GM19351 (cell line): ENCODE results near the gene PDE6H.

ENCODE experiments used
- ATAC-seq: cut with Tn5 transposase; IDR thresholded peaks from one replicate; pipeline ENCODE4 v1.9.1; 2021; ENCODE audit warnings: mild to moderate bottlenecking, moderate library complexity; ENCODE audit not compliant: unreplicated experiment

Gene PDE6H

DNA sequence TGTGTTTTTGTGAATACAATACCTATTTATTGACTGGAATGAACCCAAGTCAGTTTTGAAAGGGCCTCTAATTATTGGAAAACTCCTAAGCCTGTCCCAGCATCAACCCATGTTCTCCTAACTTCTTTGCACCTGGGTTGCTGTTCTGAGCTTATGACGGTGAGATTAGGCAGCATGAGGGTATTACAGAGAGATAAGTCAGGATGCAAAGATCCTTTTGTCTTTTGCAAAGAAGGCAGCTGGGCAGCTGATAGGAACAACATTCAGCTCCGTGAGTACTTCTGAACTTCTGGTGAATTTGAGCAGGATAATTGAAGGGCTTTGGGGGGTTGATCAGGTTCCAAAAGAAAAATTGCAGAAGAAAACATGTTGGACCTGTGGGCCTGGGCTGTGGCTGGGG, at the start of gene PDE6H:
Gene PDE6H (plus strand): TSS at position 227 of the 400 bp plus-strand sequence. CDS start 4,971 bp downstream, outside the sequence.
- ATAC-seq = no peak

DNA sequence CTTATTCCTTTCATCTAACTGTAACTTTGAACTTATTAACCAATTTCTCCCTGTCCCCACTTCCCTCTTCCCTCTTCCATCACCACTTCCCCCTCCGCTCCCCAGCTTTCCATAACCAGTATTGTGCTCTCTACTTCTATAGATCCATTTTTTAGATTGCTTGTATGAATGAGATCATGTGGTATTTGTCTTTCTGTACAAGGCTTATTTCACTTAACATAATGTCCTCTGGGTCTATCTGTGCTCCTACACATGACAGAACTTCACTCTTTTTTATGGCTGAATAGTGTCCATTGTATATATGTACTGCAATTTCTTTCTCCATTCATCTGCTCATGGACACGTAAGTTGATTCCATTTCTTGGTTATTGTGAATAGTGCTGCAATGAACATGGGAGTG, 48.9 kb upstream of the PDE6H start:
- no peak for ATAC-seq

DNA sequence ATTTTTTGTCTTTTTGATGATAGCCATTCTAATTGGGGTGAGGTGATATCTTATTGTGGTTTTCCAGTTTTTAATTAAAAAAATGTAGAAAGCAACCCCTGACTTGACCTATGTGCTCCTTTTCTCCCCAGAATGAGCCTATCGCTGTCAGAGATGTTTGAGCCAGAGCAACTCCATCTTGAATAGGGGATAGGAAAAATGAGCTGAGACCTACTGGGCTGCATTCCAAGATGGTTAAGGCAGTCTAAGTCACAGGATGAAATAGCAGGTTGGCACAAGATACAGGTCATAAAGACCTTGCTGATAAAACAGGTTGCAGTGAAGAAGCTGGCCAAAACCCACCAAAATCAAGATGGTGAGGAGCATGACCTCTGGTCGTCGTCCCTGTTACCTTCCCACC, 48.3 kb upstream of the PDE6H start:
- ATAC-seq = no peak

DNA sequence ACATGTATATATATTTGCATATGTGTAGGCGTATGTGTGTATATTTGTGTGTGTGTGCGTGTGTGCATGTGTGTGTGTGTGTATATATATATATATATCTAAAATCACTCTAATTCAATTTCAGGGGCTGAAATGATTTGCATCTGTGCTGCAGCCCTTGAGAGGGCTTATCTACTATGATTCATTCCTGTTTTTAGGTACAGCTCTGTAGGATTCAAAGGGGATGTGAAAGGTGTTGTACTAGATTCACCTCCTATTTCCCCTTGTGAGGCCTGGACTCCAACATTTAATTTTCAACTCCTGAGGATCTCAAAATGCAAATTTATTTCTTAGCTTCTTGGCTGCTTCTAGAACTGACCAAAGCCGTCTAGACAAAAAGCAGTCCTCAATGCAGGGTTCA, 45.6 kb upstream of the PDE6H start:
- ATAC-seq = no peak

DNA sequence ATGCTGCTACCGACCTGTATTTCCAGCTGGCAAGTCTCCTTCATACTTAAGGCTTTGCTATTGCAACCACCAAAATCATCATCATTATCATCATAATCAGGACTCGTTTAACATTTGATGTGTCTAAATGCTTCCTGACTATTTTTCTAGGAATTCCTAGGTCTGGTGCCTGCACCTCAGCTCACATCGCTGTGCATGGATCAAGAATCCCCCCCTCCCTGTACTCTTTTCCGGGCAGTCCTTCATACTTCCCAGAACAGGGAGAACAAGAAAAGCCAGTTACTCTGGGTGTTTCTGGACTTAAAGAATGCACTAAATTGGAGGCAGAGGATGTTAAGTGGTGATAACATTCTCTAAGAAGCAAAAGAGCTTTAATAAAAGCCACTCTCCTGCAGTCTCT, 43.9 kb upstream of the PDE6H start:
- no peak for ATAC-seq

DNA sequence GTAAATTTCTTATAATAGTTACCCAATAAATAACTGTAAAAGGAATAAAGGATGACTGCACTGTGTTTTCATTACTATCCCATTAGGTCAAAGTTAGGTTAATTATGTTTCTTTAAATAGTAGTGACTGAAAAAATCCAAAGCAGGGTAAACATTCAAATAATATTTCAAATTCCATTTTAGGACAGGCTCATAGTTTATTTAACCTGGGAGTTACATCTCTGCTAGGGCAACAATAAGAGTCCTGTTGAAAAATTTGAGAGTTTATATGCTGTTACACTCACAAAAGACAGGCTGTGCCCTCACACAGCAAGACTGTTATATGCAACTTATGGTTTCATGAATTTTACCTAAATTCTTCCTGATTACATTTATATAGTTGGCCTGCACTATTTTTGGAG, 42.5 kb upstream of the PDE6H start:
- ATAC-seq = no peak

DNA sequence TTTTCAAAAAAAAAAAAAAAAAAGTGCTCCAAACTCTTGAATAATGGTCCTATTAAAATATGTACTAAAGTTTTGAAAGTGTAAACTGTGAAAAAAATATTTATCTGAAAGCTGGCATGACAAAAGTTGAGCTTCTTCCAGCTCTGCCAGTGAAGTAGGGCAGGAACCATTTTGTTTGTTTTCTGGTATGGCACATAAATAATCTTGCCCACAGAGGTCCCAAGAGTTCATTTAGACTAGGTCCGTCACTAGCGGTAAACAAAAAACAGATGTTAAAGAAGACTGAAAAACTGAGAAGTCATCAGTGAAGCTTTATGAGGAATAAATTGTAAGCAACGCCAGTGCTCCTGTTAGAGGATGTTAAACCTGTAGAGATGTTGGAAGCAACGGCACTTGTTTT, 41.5 kb upstream of the PDE6H start:
- no peak for ATAC-seq

DNA sequence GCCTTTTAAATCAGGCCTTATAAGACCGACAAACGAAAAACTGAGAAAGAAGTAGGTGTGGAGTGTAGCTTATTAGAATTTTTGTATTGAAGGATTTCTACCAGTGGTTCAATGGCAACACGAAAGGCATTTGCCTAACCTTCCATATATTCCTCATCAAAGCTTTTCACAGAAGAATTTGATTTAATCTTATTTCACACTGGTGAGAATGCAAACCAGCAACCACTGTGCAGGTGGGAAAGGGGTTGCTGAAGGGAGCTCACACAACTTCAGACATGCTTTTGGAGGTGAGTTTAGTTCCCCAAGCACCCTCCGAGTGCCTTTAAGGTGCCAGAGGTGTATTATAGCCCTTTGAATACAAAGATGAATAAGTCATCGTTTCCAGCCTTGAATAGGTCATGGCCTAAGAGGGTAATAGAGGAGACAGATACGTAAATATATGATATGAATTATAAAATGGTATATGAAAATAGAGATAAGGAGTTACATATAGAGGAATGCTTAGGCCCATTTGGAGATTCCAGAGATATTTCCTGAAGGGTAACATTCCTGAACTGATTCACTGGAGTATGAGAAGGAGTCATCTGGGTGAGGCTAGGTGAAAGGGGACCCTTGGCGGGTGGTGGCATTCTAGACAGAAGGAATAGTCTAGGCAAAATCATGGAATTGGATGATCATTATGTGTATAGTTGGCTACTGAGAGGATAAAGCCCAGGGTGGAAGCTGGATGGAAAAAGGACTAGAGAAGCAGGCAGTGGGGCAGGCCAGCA, 40.9 kb upstream of the PDE6H start:
- ATAC-seq = no peak

DNA sequence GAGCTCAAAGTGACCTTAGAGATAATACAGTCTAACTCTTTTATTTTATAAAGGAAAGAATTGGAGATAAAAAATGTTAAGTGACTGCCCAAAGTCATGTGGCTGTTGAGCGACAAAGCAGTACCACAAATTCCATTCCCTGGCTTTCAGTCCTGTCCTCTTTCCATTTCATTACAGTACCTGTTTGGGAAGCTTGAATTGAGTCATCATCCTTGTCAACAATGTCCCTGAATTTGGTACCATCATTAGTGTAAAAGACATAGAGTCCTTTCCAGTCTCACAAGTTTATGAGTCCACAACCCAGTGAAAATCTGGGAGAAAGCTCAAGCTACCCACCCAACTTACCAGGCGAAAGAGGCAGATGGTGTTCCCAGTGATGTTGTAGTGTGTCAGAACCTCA, 38.3 kb upstream of the PDE6H start:
- ATAC-seq = no peak

DNA sequence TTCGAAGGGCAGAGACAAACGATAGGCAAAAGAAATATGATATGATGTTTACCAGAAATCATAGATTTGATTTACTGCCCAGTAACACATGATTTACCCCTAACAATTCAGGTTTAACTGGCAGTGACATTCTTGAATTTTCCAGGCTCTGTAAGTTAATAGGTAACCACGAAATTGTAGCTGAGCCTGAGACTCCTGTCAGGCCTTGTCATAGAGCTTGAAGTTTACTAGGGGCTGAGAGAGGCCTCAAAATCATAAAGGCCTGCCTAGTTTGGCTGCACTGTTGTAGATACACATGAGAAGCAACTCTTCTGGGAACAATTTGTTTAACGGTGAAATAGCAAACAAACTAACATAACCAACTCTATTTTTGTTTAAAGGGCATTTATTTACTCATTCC, 37.8 kb upstream of the PDE6H start:
- ATAC-seq = no peak

DNA sequence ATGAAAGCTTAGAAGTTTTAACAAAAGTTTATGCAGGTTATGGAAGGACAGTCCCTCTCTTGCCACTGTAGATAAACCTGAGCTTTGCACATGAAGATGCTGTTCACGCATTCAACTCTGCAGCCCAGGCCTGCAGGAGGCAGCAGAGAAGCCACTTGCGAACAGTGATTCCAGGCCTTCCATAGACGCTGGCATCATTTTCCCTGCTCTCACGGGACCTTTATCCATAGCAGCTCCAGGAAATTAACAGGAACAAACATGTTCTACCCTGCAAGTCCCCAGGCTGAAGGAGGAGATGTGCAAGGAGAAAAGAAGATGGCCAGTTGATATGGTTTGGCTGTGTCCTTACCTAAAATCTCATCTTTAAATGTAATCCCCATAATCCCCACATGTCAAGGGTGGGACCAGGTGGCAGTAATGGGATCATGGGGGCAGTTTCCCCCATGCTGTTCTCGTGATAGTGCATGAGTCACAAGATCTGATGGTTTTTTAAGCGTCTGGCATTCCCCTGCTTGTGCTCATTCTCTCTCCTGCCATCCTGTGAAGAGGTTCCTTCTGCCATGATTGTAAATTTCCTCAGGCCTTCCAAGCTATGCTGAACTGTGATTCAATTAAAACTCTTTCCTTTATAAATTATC, 36.5 kb upstream of the PDE6H start:
- no peak for ATAC-seq

DNA sequence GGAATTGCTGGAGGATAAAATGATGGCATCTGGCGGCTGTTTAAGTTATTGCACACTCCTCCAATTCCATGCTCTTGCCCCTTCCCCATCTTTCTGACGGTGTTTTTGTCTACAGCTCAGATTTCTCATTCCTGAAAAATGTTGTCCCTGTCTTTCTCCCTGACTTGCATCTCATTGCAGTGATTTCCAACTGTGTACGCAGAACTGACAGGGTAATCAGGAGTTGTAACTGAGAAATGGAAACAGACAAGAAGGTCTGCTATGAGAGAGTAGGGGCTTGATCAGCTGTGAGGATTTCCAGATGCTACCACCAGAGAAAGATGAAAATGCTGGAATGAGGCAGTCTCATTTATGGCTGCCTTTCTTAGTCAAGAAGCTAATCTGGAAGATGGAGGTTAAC, 35.8 kb upstream of the PDE6H start:
- ATAC-seq = no peak

DNA sequence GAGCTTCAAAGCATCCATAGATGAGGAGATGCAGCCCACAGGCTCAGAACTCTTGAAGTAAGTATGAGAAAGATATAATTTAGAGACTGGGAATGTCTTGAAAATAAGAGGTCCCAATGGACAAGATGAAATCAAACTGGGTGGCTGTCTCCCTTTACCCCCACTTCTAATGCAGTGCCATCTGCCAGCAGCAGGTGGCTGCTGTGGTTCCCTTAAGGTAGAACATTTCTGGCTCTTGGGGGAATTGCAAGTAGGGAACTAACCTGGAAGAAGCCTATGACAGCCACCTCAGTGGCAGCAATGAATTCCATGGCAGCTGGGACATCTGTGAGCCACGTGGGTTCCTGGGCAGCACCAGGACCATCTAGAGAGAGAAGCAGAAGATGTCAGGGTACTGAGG, 35.2 kb upstream of the PDE6H start:
- peak; percentile 53 for ATAC-seq

DNA sequence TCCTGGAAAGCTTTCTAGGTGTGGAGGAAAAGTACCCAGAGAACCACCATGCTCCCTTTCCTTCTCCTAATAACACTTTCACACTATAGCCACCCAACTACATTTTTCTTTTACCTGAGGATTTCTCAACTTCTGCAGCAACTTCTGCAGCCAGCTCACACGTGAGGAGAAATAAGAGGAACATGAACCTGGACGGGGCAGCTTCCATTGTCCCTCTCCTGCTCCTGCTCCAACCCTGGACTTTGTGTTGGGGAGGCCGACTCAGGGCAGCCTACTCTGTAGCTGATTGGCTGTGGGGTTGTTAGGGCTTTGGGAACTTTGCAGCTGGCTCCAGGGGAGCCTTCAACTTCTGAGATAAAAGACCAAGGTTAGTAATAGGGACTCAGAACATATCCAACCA, 34.5 kb upstream of the PDE6H start, which contains the start of gene ERP27:
Gene ERP27 (minus strand): TSS at position 237 of the 400 bp plus-strand sequence. CDS start 29 bp downstream, at position 208.
- no peak for ATAC-seq

DNA sequence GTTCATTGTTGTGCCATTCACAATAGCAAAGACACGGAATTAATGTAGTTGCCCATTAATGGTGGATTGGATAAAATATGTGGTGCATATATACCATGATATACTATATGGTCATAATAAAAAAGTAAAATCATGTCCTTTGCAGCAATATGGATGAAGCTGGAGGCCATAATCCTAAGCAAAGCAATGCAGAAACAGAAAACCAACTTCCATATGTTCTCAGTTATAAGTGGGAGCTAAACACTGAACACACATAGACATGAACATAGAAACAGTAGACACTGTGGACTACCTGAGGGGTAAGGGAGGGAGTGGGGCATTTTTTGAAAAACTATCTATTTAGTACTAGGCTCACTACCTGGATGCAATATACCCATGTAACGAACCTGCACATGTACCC, 31.5 kb upstream of the PDE6H start:
- ATAC-seq = no peak

DNA sequence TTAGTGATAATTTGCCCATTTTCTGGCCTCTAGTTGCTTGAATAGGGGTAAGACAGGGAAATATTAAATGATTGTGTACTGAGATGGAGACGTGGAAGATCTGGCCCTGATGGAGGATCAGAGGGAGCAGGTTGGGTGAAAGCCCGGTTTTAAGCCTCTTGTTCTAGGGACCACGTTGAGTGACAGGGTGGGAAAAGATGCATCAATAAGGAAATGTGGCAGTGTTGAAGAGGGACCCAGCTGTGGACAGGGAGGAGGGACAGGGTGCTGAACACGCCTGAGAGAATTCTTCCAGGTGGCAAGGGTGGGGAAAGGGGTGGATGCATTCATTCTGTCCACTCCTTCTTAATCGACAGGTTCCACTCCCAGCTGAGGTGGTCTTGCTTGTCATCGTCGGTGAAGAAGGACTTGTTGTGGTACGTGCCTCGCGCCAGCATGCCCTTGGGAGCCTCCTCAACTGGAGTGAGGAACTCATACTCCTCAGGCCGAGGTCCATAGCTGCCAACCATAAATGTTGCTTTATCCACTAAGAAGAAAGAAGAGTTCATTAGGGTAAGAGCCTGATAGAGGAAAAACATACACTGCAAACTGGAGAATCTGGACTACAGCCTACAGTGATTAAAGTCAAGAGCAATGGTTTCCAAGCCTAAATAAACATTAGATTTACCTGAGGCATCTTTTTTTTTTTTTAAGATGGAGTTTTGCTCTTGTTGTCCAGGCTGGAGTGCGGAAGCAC, 30.5 kb upstream of the PDE6H start:
- ATAC-seq = no peak

DNA sequence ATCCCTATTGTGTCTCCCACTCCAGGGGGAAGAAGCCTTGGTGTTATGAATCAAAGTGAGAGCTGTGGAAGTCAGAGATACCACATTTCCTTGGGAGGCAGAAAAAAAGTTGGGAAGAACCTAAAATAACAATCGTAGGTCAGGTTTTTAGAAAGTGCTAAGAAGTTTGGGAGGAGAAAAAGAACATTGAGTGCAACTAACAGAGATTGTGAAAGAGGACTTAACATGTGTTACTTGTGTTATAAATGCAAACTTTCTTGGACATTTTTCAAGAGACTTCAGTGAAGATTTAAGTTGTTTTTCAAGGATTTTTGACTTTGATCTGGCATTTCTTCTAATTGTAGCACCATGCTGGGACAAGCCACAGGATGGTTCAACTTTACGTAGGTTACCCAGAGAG, 26.7 kb upstream of the PDE6H start:
- ATAC-seq = no peak

DNA sequence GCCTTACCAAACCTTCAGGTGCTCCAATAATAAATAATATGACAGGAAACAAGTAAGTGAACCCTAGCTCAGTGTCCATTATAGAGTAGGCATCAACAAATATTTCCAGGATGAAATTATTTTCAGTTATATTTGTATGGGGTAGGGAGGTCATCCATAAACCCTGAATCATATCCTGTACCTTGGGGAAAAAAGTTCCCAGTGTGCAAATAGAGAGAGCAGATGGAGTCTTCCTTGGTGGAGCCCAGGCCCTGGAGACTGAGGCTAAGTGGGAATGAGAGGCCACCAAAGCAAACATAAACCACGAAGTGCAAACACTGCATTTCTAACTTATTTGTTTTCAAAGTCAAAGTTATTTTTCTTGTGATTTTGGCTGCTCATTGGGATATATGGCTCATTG, 26.0 kb upstream of the PDE6H start:
- ATAC-seq = no peak

DNA sequence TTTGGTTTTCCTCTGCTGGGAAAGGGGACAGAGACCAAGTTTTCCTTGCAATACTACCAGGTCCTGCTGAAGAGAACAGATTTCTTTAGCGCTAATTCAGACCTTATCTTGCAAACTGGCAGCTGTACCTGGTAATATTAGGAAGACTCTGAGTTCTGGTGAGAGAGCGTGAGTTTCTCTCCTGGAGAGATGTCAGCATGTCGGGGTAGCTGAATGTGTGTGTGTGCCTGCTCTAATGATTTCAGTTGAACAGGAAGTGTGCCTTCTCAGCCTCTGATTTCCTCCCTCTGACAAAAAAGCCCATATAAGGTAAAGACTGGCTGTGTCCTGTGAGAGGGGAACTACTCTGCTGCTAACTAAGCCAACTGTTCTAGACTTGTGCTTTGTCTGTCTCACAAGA, 24.2 kb upstream of the PDE6H start:
- ATAC-seq = peak; percentile 87

DNA sequence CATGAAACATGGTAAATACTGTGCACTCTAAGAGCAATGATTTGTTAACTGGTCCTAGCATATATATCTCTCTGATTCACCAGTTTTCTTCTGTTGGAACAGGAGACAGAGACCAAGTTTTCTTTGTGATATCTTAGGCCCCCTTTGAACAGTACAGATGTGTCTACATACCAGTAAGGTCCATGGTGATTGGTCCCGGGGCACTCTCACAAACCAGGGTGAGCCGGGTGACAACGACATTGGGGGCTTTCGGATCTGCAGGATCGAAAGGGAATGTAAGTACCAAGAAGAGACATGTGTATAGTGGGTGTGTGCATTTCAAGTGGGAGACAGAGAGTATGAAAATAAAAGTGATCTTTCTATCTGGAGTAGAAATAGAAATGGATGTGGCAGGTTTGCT, 23.2 kb upstream of the PDE6H start:
- no peak for ATAC-seq

DNA sequence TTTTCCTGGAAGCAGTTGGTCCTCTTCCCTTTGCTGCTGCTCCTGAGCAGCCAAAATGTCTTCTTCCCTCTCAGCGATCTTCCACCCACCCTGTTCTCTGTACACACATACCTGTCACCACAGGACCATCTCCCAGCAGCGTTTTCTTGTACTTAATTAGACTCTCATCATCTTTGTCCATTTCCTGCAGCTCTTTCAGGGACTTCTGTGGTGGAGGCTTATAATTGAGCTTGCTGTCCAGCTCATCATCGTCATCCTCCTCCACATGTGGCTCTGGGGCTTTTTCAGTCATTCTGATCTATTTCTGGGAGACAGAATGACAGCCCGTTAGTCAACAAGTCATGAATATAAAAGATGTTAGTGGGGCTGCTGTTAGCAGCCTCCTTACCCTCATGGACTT, 22.4 kb upstream of the PDE6H start:
- ATAC-seq = peak; percentile 13
